ENCODE measurements around the gene MGAT4A.
A peak's percentile ranks its signal among the peaks of the same experiment; 100 is the strongest.

Gene MGAT4A

DNA sequence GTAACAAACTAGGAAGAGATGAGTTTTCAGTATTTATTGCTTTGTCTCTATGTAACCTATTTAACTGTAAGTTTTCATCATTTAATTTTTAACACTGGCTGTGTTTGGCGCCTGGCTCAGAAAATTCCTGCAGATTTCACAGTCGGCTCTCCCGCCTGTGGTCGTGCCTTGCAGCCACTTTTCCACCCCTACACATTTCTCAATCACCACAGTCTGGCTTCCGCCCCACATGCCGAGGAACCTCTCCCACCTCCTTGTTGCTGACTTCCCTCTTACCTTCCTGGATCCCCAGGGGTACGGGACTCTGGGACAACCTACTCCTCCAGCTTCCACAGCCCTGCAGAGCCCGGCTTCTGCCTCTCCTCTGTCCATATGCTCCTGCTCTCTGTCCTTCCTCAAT lies 41.6 kb upstream of the MGAT4A start:
- Histone ChIP-seq H3K9ac (ENCODE audit: low read length) (no peak overlapping the region), H2AFZ (ENCODE audit: low read length) (no peak overlapping the region), H3K4me3 (ENCODE audit: low read depth, low read length, poor library complexity, severe bottlenecking) (no peak overlapping the region), H3K9me3 (ENCODE audit: low read length) (no peaks in the 10 kb centered on the region), H3K79me2 (ENCODE audit: insufficient read depth, low read length) (no peaks in the 10 kb centered on the region), H3K4me2 (ENCODE audit: low read length) (no peak overlapping the region), H4K20me1 (ENCODE audit: insufficient read depth, low read length) (no peaks in the 10 kb centered on the region), H3K36me3 (ENCODE audit: insufficient read depth, low read length) (no peaks in the 10 kb centered on the region), H3K4me1 (ENCODE audit: insufficient read depth, low read length, severe bottlenecking) (peaks cover 9% of the 10 kb centered on the region), H3F3A (ENCODE audit: insufficient read depth, low read length) (no peaks in the 10 kb centered on the region), H3K9me2 (ENCODE audit: low read depth, low read length) (no peaks in the 10 kb centered on the region), H3K27me3 (ENCODE audit: insufficient read depth, low read length) (no peaks in the 10 kb centered on the region; the same call in 1 of the 2 replicates), H3K27ac (ENCODE audit: low read depth, low read length, poor library complexity, severe bottlenecking) (no peak overlapping the region)
- TF ChIP-seq, protein P1, sequence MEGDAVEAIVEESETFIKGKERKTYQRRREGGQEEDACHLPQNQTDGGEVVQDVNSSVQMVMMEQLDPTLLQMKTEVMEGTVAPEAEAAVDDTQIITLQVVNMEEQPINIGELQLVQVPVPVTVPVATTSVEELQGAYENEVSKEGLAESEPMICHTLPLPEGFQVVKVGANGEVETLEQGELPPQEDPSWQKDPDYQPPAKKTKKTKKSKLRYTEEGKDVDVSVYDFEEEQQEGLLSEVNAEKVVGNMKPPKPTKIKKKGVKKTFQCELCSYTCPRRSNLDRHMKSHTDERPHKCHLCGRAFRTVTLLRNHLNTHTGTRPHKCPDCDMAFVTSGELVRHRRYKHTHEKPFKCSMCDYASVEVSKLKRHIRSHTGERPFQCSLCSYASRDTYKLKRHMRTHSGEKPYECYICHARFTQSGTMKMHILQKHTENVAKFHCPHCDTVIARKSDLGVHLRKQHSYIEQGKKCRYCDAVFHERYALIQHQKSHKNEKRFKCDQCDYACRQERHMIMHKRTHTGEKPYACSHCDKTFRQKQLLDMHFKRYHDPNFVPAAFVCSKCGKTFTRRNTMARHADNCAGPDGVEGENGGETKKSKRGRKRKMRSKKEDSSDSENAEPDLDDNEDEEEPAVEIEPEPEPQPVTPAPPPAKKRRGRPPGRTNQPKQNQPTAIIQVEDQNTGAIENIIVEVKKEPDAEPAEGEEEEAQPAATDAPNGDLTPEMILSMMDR (IDR thresholded peaks at IDR 0.05; ENCODE audit: low read length) = no peak
- no peak for TF ChIP-seq EZH2 (IDR thresholded peaks at IDR 0.05; ENCODE audit: borderline replicate concordance, low read length)

- no peaks in the 10 kb centered on the region; the same call in 1 of the 2 replicates for H3K27me3 ChIP-seq (ENCODE audit: insufficient read depth, low read length)
- H3K9ac ChIP-seq (ENCODE audit: low read length) = no peak overlapping the region
- TF ChIP-seq EZH2 (IDR thresholded peaks at IDR 0.05; ENCODE audit: borderline replicate concordance, low read length) = no peak
- TF ChIP-seq, protein P1 (IDR thresholded peaks at IDR 0.05; ENCODE audit: low read length) = no peak
- no peaks in the 10 kb centered on the region for H3K9me2 ChIP-seq (ENCODE audit: low read depth, low read length)
- no peaks in the 10 kb centered on the region for H4K20me1 ChIP-seq (ENCODE audit: insufficient read depth, low read length)
- H2AFZ ChIP-seq (ENCODE audit: low read length) = no peak overlapping the region
- H3K4me2 ChIP-seq (ENCODE audit: low read length) = peak overlapping the region; percentile 44; the same call in 1 of the 2 replicates
- peak overlapping the region; percentile 20 for H3K4me3 ChIP-seq (ENCODE audit: low read depth, low read length, poor library complexity, severe bottlenecking)
- H3F3A ChIP-seq (ENCODE audit: insufficient read depth, low read length) = no peaks in the 10 kb centered on the region
- no peaks in the 10 kb centered on the region for H3K36me3 ChIP-seq (ENCODE audit: insufficient read depth, low read length)
- no peaks in the 10 kb centered on the region for H3K79me2 ChIP-seq (ENCODE audit: insufficient read depth, low read length)
- no peak overlapping the region for H3K27ac ChIP-seq (ENCODE audit: low read depth, low read length, poor library complexity, severe bottlenecking)
- no peaks in the 10 kb centered on the region for H3K9me3 ChIP-seq (ENCODE audit: low read length)
- H3K4me1 ChIP-seq (ENCODE audit: insufficient read depth, low read length, severe bottlenecking) = peaks cover 9% of the 10 kb centered on the region
These were observed 41.0 kb upstream of the MGAT4A start for GRCh38 chr2:98771721-98772524.

- Histone ChIP-seq H3K4me2 (ENCODE audit: low read length) (peak overlapping the region; percentile 44; the same call in 1 of the 2 replicates), H3K27me3 (ENCODE audit: insufficient read depth, low read length) (no peaks in the 10 kb centered on the region; the same call in 1 of the 2 replicates), H3K9ac (ENCODE audit: low read length) (no peak overlapping the region), H2AFZ (ENCODE audit: low read length) (no peak overlapping the region), H3F3A (ENCODE audit: insufficient read depth, low read length) (no peaks in the 10 kb centered on the region), H3K36me3 (ENCODE audit: insufficient read depth, low read length) (no peaks in the 10 kb centered on the region), H3K79me2 (ENCODE audit: insufficient read depth, low read length) (no peaks in the 10 kb centered on the region), H3K27ac (ENCODE audit: low read depth, low read length, poor library complexity, severe bottlenecking) (no peak overlapping the region), H3K9me2 (ENCODE audit: low read depth, low read length) (no peaks in the 10 kb centered on the region), H3K9me3 (ENCODE audit: low read length) (no peaks in the 10 kb centered on the region), H4K20me1 (ENCODE audit: insufficient read depth, low read length) (no peaks in the 10 kb centered on the region), H3K4me3 (ENCODE audit: low read depth, low read length, poor library complexity, severe bottlenecking) (no peak overlapping the region), H3K4me1 (ENCODE audit: insufficient read depth, low read length, severe bottlenecking) (peaks cover 9% of the 10 kb centered on the region)
- TF ChIP-seq, protein P1 (IDR thresholded peaks at IDR 0.05; ENCODE audit: low read length) = no peak
- TF ChIP-seq EZH2 (IDR thresholded peaks at IDR 0.05; ENCODE audit: borderline replicate concordance, low read length) = no peak
These were observed 40.3 kb upstream of the MGAT4A start for GRCh38 chr2:98771264-98771663.
